NCI-H1694 treated with DMSO at 0.1 percent for 48 hours (cell line): Measurements from ENCODE around the gene PHF12.

Experiments used
- DNase-seq: peaks from one replicate; lab custom pipeline; 2025; lab: John Stamatoyannopoulos, UW

The PHF12 gene

GRCh38 chr17:28975031-28975430 lies 23.7 kb upstream of the PHF12 start:
- DNase-seq = no peak

GRCh38 chr17:28974451-28974850 lies 23.1 kb upstream of the PHF12 start:
- no peak for DNase-seq

- DNase-seq = no peak
Measured at GRCh38 chr17:28973425-28973824, 22.1 kb upstream of the PHF12 start.

- DNase-seq = no peak
Measured at GRCh38 chr17:28972437-28972836, 21.1 kb upstream of the PHF12 start.

GRCh38 chr17:28970879-28971278 lies 19.6 kb upstream of the PHF12 start:
- DNase-seq = no peak

- no peak for DNase-seq
Measured at GRCh38 chr17:28969706-28970393, 18.5 kb upstream of the PHF12 start.

GRCh38 chr17:28968914-28969295 lies 17.6 kb upstream of the PHF12 start:
- no peak for DNase-seq

GRCh38 chr17:28968231-28968913 lies 17.1 kb upstream of the PHF12 start:
- no peak for DNase-seq

GRCh38 chr17:28967221-28968135 lies 16.2 kb upstream of the PHF12 start:
- peak; percentile 80 for DNase-seq

- no peak for DNase-seq
Measured at GRCh38 chr17:28963841-28964240, 12.5 kb upstream of the PHF12 start.

GRCh38 chr17:28963055-28963611 lies 11.8 kb upstream of the PHF12 start:
- no peak for DNase-seq

GRCh38 chr17:28961391-28961790 lies 10.1 kb upstream of the PHF12 start:
- no peak for DNase-seq

- DNase-seq = no peak
Measured at GRCh38 chr17:28960256-28961061, 9.1 kb upstream of the PHF12 start.

- no peak for DNase-seq
Measured at GRCh38 chr17:28959471-28959871, 8.2 kb upstream of the PHF12 start.

- DNase-seq = no peak
Measured at GRCh38 chr17:28958820-28959455, 7.6 kb upstream of the PHF12 start.

- no peak for DNase-seq
Measured at GRCh38 chr17:28957992-28958355, 6.7 kb upstream of the PHF12 start.

- no peak for DNase-seq
Measured at GRCh38 chr17:28957277-28957991, 6.1 kb upstream of the PHF12 start.

- no peak for DNase-seq
Measured at GRCh38 chr17:28956861-28957260, 5.5 kb upstream of the PHF12 start.

- no peak for DNase-seq
Measured at GRCh38 chr17:28956112-28956511, 4.8 kb upstream of the PHF12 start.

- DNase-seq = no peak
Measured at GRCh38 chr17:28955408-28955807, 4.1 kb upstream of the PHF12 start.

- DNase-seq = no peak
Measured at GRCh38 chr17:28954886-28955285, 3.6 kb upstream of the PHF12 start.
